Adipose tissue (tissue), 3 donors: ENCODE measurements around the gene SPRR1A. TPM values are rescaled to one million over a fixed set of nuclear protein-coding genes. Genes with fewer than 3 reads are reported as not detected.
"Not testable (repeated sequence)": the region's sequence is repeated elsewhere in the genome, so short reads cannot be mapped to it uniquely, and the experiment has no call there.

Experiments used
- H3K27ac ChIP-seq: one replicate; pipeline ENCODE4 v1.5.1; 2013; ENCODE audit warnings: low read depth, low read length
- WGBS, 3 donors: extraction: QIAGEN DNeasy Blood & Tissue Kit; methylation state at CpG; one replicate each; pipeline ENCODE4 v1.1.7; 2013; 5-methylcytosine and 5-hydroxymethylcytosine counted together
- polyA plus RNA-seq, 3 donors: library from polyadenylated mRNA; stranded (reverse); fragments of 200-250 nt; gene quantifications; one replicate each; pipeline ENCODE4 v1.2.3, GENCODE V29; 2013
- donor health status: healthy with polysubstance abuse.
- donor health status: Bipolar disorder and iron deficiency.
- donor health status: healthy.

SPRR1A gene
- polyA plus RNA-seq, 3 donors: 9.5 TPM; not detected in 2

GRCh38 chr1:153011235-153011758 is 27.4 kb downstream of the SPRR1A start:
- H3K27ac ChIP-seq: not testable (repeated sequence)
- WGBS, 3 donors: 80 to 88% (median 86%) methylated on average over 8 of the region's 8 CpGs

- WGBS, 3 donors: 20 to 38% (median 22%) methylated on average over 2 of the region's 2 CpGs
Measured at GRCh38 chr1:153021829-153022228, 37.9 kb downstream of the SPRR1A start.

GRCh38 chr1:153022340-153022739 is 38.5 kb downstream of the SPRR1A start:
- WGBS, 3 donors: 25 to 47% (median 31%) methylated on average over 9 of the region's 9 CpGs

More at GRCh38 chr1:153021829-153022228, 37.9 kb downstream of the SPRR1A start:
- H3K27ac ChIP-seq: not testable (repeated sequence)

GRCh38 chr1:153023109-153023508 is 39.2 kb downstream of the SPRR1A start:
- 86 to 88% (median 87%) methylated on average over 7 of the region's 7 CpGs for WGBS, 3 donors
- H3K27ac ChIP-seq: no peak overlapping the region

More at GRCh38 chr1:153022340-153022739, 38.5 kb downstream of the SPRR1A start:
- H3K27ac ChIP-seq: not testable (repeated sequence)

GRCh38 chr1:153024413-153024812 is 40.5 kb downstream of the SPRR1A start:
- 70 to 90% (median 84%) methylated on average over 1 of the region's 1 CpG for WGBS, 3 donors
- no peak overlapping the region for H3K27ac ChIP-seq

- H3K27ac ChIP-seq: no peak overlapping the region
- 77 to 88% (median 81%) methylated on average over 1 of the region's 1 CpG for WGBS, 3 donors
Measured at GRCh38 chr1:153025797-153026196, 41.9 kb downstream of the SPRR1A start.

GRCh38 chr1:153028766-153029165 is 44.9 kb downstream of the SPRR1A start:
- WGBS, 3 donors: 63 to 74% (median 66%) methylated on average over 1 of the region's 1 CpG
- H3K27ac ChIP-seq: no peak overlapping the region

- no peak within 1 kb of the TSS for H3K27ac ChIP-seq
Measured at GRCh38 chr1:153030895-153031294, 47.0 kb downstream of the SPRR1A start, which contains the start of gene SPRR1B. Gene SPRR1B (plus strand): TSS chr1:153031203. CDS start chr1:153032346, 1,143 bp downstream.

- H3K27ac ChIP-seq: no peak overlapping the region
Measured at GRCh38 chr1:153032073-153032472, 48.2 kb downstream of the SPRR1A start.

- WGBS, 3 donors: 31 to 51% (median 40%) methylated on average over 3 of the region's 3 CpGs
- no peak overlapping the region for H3K27ac ChIP-seq
Measured at GRCh38 chr1:153032677-153033308, 48.9 kb downstream of the SPRR1A start.

GRCh38 chr1:153035211-153035610 is 51.3 kb downstream of the SPRR1A start:
- WGBS, 3 donors: 54 to 91% (median 85%) methylated on average over 1 of the region's 1 CpG
- no peak overlapping the region for H3K27ac ChIP-seq

Other genes starting within 250 kb of the SPRR1A start
- gene KPRP, start 226.1 kb upstream of the SPRR1A start, polyA plus RNA-seq: not detected
- gene LCE1F, start 208.9 kb upstream of the SPRR1A start, polyA plus RNA-seq: not detected
- not detected for gene LCE1E, start 197.8 kb upstream of the SPRR1A start, polyA plus RNA-seq
- gene LCE1D, start 187.4 kb upstream of the SPRR1A start, polyA plus RNA-seq: not detected
- not detected for gene LCE1C, start 177.4 kb upstream of the SPRR1A start, polyA plus RNA-seq
- not detected for gene LCE1B, start 172.1 kb upstream of the SPRR1A start, polyA plus RNA-seq
- gene LCE1A, start 156.6 kb upstream of the SPRR1A start, polyA plus RNA-seq: not detected
- gene LCE6A, start 141.2 kb upstream of the SPRR1A start, polyA plus RNA-seq: not detected
- not detected for gene LCE7A, start 124.1 kb upstream of the SPRR1A start, polyA plus RNA-seq
- not detected for gene SMCP, start 105.8 kb upstream of the SPRR1A start, polyA plus RNA-seq
- gene IVL, start 75.5 kb upstream of the SPRR1A start, polyA plus RNA-seq: under 1 TPM in 2 of 3 donors, not detected in 1; 0.06 to 0.40 TPM
- gene SPRR5, start 36.9 kb upstream of the SPRR1A start, polyA plus RNA-seq: not detected
- not detected for gene SPRR4, start 13.4 kb upstream of the SPRR1A start, polyA plus RNA-seq
- 10 to 100 TPM in 1 of 3 donors, 1 to 10 TPM in 1, under 1 TPM in 1; 0.53 to 20.3 (median 1.2) TPM for gene SPRR3, start 17.7 kb downstream of the SPRR1A start, polyA plus RNA-seq
- gene SPRR1B, start 47.1 kb downstream of the SPRR1A start, polyA plus RNA-seq: 1 to 10 TPM in 1 of 3 donors, not detected in 2; 2.6 TPM
- gene SPRR2D, start 57.0 kb downstream of the SPRR1A start, polyA plus RNA-seq: 1 to 10 TPM in 1 of 3 donors, not detected in 2; 1.3 TPM
- 1 to 10 TPM in 1 of 3 donors, under 1 TPM in 1, not detected in 1; 0.14 to 5.4 TPM for gene SPRR2A, start 73.4 kb downstream of the SPRR1A start, polyA plus RNA-seq
- 1 to 10 TPM in 1 of 3 donors, not detected in 2; 1.1 TPM for gene SPRR2B, start 87.5 kb downstream of the SPRR1A start, polyA plus RNA-seq
- 1 to 10 TPM in 1 of 3 donors, not detected in 2; 2.0 TPM for gene SPRR2E, start 110.4 kb downstream of the SPRR1A start, polyA plus RNA-seq
- gene SPRR2F, start 129.4 kb downstream of the SPRR1A start, polyA plus RNA-seq: 1 to 10 TPM in 1 of 3 donors, under 1 TPM in 1, not detected in 1; 0.90 to 1.1 TPM
- gene SPRR2G, start 166.8 kb downstream of the SPRR1A start, polyA plus RNA-seq: not detected
- gene LELP1, start 219.3 kb downstream of the SPRR1A start, polyA plus RNA-seq: not detected
- gene PRR9, start 233.5 kb downstream of the SPRR1A start, polyA plus RNA-seq: 1 to 10 TPM in 1 of 3 donors, not detected in 2; 1.0 TPM